ENCODE measurements around the gene ACTR2. TPM values are rescaled to one million over a fixed set of nuclear protein-coding genes. Genes with fewer than 3 reads are reported as not detected.
"Not testable (repeated sequence)": the region's sequence is repeated elsewhere in the genome, so short reads cannot be mapped to it uniquely, and the experiment has no call there.

ACTR2 gene
- total RNA-seq, 4 donors from 2014 or later: 90.3 to 126 (median 109) TPM

DNA sequence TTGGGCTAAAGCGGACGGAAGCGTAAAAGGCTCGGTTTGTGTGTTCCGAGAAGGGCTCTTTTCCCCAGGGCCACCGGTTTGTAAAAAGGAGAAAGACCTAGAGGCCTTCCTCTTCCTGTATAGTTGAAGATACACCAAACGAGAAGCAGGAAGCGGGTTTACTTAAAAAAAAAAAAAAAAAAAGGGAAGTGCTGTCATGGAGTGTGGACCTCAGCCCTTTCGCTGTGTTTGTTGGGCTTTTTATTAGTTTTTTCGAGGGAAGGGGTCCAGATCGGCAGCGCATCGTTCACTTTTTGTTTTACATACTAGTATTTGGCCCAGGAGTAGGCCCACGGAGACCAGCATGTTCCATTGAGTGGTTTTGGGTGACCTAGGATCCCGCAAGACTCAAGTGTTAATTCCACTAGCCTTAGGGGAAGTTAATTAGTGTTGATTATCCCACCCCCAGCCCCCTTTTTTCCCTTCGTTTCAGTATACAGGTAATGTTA is 676 bp downstream of the ACTR2 start:
- peak; percentile 5 for ATAC-seq
- Histone ChIP-seq H3K9me3 (no peaks in the 10 kb centered on the region), H3K4me3 (peak overlapping the region; percentile 93 to 98), H3K4me1 (peaks cover 6 to 61% (median 27%) of the 10 kb centered on the region in 3 donors), H3K27me3 (no peaks in the 10 kb centered on the region), H3K27ac (peak overlapping the region; percentile 96 to 100 (median 98)), H3K36me3 (peaks cover 0 to 4% of the 10 kb centered on the region in 2 donors)
- 1 to 4% methylated on average over 11 to 12 of the region's 16 CpGs for WGBS, 2 donors (ENCODE audit: low coverage in 1 of 2)
- TF ChIP-seq, protein P1, sequence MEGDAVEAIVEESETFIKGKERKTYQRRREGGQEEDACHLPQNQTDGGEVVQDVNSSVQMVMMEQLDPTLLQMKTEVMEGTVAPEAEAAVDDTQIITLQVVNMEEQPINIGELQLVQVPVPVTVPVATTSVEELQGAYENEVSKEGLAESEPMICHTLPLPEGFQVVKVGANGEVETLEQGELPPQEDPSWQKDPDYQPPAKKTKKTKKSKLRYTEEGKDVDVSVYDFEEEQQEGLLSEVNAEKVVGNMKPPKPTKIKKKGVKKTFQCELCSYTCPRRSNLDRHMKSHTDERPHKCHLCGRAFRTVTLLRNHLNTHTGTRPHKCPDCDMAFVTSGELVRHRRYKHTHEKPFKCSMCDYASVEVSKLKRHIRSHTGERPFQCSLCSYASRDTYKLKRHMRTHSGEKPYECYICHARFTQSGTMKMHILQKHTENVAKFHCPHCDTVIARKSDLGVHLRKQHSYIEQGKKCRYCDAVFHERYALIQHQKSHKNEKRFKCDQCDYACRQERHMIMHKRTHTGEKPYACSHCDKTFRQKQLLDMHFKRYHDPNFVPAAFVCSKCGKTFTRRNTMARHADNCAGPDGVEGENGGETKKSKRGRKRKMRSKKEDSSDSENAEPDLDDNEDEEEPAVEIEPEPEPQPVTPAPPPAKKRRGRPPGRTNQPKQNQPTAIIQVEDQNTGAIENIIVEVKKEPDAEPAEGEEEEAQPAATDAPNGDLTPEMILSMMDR (IDR thresholded peaks at IDR 0.05): peak in 1 of 4 experiments; percentile 1
- TF ChIP-seq POLR2A (IDR thresholded peaks at IDR 0.05): no peak

DNA sequence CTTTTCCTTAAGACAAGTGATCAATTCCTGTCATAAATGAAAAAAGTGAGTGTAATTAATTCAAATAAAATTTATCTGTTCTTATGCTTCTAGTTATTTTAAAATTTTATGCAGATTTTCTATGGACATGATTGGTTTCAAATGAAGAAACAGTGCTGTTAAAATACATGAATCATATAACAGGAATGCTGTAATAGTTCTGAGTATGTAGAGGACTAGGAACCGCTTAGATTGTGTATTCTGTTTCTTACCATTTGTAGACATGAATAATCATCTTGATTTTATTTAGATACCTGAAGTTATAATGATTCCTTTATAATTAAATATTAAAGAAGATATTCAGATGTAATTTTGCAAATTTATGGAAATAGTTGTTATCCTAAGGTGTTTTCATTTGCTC is 3.5 kb downstream of the ACTR2 start:
- H3K27me3 ChIP-seq: no peaks in the 10 kb centered on the region
- H3K9me3 ChIP-seq: no peaks in the 10 kb centered on the region
- 43 to 67% methylated on average over 1 of the region's 1 CpG for WGBS, 2 donors (ENCODE audit: low coverage in 1 of 2)
- H3K27ac ChIP-seq: peak overlapping the region in 2 of 4 donors; percentile 46 to 52
- no peak for TF ChIP-seq POLR2A (IDR thresholded peaks at IDR 0.05)
- TF ChIP-seq, protein P1 (IDR thresholded peaks at IDR 0.05): no peak
- no peak for TF ChIP-seq EP300 (IDR thresholded peaks at IDR 0.05)
- no peak for TF ChIP-seq POLR2AphosphoS5 (IDR thresholded peaks at IDR 0.05)
- H3K36me3 ChIP-seq: peaks cover 0 to 4% of the 10 kb centered on the region in 2 donors
- H3K4me3 ChIP-seq: no peak overlapping the region
- ATAC-seq: no peak
- H3K4me1 ChIP-seq: peaks cover 6 to 86% (median 27%) of the 10 kb centered on the region in 3 donors

GRCh38 chr2:65231892-65232477 is 4.4 kb downstream of the ACTR2 start:
- ATAC-seq: no peak
- Histone ChIP-seq H3K36me3 (peaks cover 0 to 4% of the 10 kb centered on the region in 2 donors), H3K9me3 (no peaks in the 10 kb centered on the region), H3K4me1 (peaks cover 6 to 83% (median 20%) of the 10 kb centered on the region in 3 donors), H3K4me3 (no peak overlapping the region), H3K27ac (peak overlapping the region in 3 of 4 donors; percentile 46 to 64 (median 52)), H3K27me3 (no peaks in the 10 kb centered on the region)
- TF ChIP-seq EP300 (IDR thresholded peaks at IDR 0.05): no peak
- TF ChIP-seq, protein P1 (IDR thresholded peaks at IDR 0.05): no peak
- TF ChIP-seq POLR2A (IDR thresholded peaks at IDR 0.05): no peak
- no peak for TF ChIP-seq POLR2AphosphoS5 (IDR thresholded peaks at IDR 0.05)
- WGBS, 2 donors (ENCODE audit: low coverage in 1 of 2): 66% methylated on average over 5 to 8 of the region's 8 CpGs

DNA sequence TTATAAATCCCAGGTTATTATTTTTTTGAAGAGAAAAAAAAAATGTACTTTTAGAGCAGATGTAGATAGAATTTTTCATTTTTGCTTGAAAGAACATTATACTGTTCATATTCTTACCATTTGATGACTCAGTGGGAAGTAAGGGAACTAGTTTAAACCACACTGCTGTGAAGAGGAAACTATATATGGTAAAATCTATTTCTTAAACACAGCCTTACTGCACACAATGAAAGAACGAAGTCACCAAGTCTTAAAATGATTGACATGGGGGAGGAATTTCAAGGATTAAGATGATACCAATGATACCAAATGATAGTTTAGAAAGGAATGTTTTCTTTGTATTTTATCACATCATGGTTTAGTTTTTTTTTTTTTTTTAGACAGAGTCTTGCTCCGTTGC is 5.0 kb downstream of the ACTR2 start:
- H3K9me3 ChIP-seq: no peaks in the 10 kb centered on the region
- peak overlapping the region in 2 of 4 donors; percentile 46 to 52 for H3K27ac ChIP-seq
- H3K4me1 ChIP-seq: peaks cover 6 to 88% (median 23%) of the 10 kb centered on the region in 3 donors
- no peak overlapping the region for H3K4me3 ChIP-seq
- H3K36me3 ChIP-seq: peaks cover 0 to 4% of the 10 kb centered on the region in 2 donors
- TF ChIP-seq, protein P1 (IDR thresholded peaks at IDR 0.05): no peak
- TF ChIP-seq POLR2A (IDR thresholded peaks at IDR 0.05): no peak
- no peak for TF ChIP-seq EP300 (IDR thresholded peaks at IDR 0.05)
- no peak for TF ChIP-seq POLR2AphosphoS5 (IDR thresholded peaks at IDR 0.05)
- ATAC-seq: no peak
- WGBS, 2 donors (ENCODE audit: low coverage in 1 of 2): 65 to 78% methylated on average over 2 of the region's 2 CpGs
- no peaks in the 10 kb centered on the region for H3K27me3 ChIP-seq

DNA sequence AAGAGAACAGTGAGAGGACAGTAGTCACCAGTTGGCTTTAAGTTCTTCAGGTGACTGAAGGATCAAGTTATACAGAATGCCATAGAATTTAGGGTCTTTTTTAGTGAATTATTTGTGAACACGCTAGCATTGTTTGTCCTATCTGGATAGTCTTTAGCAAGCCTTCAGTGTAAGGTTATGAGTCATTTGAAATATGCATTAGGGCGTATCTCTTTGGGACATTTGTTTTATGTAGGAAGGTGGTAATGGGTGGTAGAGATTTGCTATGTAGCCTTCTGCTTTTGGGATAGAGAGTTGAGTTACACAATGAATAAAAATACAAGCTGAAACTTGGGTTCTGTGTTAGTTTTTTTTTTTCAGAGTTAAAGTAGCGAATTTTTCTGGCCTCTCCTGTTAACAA is 13.0 kb downstream of the ACTR2 start:
- Histone ChIP-seq H3K4me3 (no peak overlapping the region), H3K36me3 (peaks cover 0 to 34% of the 10 kb centered on the region in 2 donors), H3K27ac (no peak overlapping the region), H3K4me1 (peaks cover 0 to 35% (median 3%) of the 10 kb centered on the region in 3 donors), H3K9me3 (no peaks in the 10 kb centered on the region), H3K27me3 (no peaks in the 10 kb centered on the region)
- WGBS, 2 donors (ENCODE audit: low coverage in 1 of 2): 85 to 100% methylated on average over 3 of the region's 3 CpGs
- ATAC-seq: no peak
- no peak for TF ChIP-seq EP300 (IDR thresholded peaks at IDR 0.05)
- TF ChIP-seq POLR2AphosphoS5 (IDR thresholded peaks at IDR 0.05): no peak
- TF ChIP-seq, protein P1 (IDR thresholded peaks at IDR 0.05): no peak
- TF ChIP-seq POLR2A (IDR thresholded peaks at IDR 0.05): no peak

- peaks cover 0 to 58% of the 10 kb centered on the region in 2 donors for H3K36me3 ChIP-seq
- ATAC-seq: not testable (repeated sequence)
These were observed 16.8 kb downstream of the ACTR2 start for GRCh38 chr2:65244452-65244851.

More at GRCh38 chr2:65244452-65244851, 16.8 kb downstream of the ACTR2 start:
- not testable (repeated sequence) for H3K27me3 ChIP-seq, H3K9me3 ChIP-seq, H3K4me3 ChIP-seq, H3K27ac ChIP-seq
- H3K4me1 ChIP-seq: peaks cover 0 to 15% (median 0%) of the 10 kb centered on the region in 3 donors
- WGBS, 2 donors (ENCODE audit: low coverage in 1 of 2): 38% methylated on average over 1 of the region's 2 CpGs; no CpG with 5 or more reads in 1 of the 2 donors
